Stimulated activated CD4-positive, alpha-beta T cell treated with anti-CD3 and anti-CD28 coated beads, Interleukin-1b, Interleukin-23, amount 100 ng/mL, for 48 hours (primary cell): ENCODE data around the gene PARD3B.

Source experiments
- DNase-seq: peaks from one replicate; pipeline ENCODE4 v3.0.0-alpha.2; 2020

The PARD3B gene

DNA sequence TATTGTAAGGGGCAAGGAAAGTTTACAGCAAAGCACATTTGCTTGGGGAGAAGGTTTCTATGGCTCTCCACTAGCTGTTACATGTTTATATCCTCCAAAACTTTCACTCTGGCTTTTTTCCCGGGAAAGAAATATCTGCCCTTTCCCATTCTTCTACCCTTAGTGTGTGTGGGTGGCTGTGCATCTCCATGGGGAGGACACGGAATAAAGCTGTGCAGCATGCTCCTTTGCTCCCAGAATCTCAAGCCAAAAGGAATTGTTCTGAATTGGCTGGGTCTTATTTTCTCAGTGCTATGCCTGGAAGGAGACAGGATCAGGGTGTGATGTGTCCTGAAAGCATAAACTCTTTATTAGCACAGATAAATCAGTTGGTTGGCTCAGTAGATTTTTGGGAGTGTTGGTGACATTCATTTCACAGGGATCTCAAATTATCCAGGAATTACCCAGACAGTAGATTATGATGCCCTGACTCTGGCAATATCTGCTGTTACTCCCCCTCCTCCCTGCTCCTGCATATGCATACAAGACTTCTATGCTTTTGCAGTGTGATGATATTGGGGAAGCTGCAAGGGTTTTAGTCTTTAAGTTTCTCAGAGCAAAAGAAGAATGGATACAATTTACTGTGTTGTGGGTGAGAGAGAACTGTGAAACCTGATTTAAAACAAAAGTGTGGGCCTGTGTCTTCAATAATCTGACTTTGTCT, 63.1 kb downstream of the PARD3B start:
- no peak for DNase-seq

DNA sequence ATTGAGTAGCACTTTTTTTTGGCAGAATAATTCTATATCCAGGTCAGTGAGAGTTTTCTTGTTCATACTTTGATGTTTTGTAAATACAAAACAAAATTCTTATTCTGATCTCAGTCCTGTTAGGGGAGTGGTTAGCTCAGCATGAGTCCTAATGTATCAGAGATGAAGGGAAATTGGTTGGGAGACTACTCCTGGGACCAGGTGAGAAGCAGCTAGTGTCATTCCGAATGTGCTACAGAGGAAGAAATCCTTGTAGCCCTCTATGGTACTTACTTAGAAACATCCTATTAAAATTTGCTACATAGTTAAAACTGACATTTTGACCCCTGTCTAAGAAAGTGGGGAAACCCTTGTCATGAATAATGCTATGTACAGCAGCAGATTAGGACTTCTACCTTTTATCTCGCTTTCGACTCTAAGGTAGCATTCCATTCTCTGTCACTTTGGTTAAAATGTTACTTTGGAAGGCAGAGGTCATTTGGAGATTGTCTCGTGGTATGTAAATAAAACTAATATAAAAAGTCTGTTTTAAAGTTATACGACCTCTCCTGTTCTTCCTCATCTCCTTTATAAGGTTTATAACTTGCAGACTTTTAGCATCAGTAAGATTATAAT, 65.8 kb downstream of the PARD3B start:
- DNase-seq, result no peak

DNA sequence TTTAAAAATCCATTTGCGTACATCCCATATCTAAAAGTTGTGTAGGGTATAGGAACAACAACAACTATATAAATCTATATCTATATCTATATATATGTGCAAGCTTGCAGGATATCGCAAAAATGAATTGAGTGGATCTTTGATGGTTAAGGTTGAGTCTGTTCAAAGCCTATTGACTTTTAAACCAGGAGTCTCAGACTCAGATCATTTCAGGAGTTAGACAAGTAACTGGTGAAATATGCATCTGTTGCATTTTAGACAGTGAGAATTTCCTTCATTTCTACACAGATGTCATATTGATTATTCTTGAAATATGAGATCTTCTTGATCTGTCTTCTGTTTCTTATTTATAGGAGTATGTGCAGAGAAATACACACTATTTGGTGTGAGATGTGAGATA, 66.5 kb downstream of the PARD3B start:
- no peak for DNase-seq

DNA sequence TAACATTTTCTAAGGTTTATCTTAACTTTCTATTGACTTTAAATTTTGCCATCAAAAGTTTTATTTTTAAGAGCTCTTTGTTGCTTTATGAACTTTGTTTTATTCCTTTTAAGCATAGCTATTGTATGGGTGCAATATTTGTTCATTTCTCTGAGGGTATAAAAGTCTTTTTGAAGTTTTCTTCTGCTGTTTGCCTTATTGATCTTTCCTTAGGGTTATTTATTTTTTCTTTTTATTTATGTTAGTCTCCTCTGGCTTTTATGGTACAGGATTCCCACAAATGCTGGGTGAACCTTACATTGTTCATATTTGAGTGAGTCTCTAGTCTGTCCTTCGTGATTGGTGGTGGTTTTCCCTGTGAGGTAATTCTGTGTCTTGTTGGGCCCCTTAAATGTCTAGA, 68.4 kb downstream of the PARD3B start:
- DNase-seq, result no peak

DNA sequence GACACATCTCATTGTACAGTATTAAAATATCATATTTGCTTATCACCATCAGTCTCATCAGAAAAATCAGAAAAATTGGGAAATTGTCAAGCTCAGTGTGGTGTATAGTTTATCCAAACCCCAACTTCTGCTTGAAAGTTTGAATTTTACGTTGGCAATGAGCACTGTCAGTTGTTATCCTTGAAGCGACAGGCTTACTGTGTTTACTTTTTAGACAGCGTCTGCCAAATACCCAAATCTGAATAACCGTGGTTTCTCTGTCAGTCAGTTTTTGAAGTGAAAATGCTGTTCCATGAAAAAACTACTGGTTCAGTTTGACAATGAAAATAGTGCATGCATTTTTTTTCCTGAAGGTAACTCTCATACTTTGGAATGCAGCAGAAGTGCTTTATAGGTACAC, 70.2 kb downstream of the PARD3B start:
- no peak for DNase-seq

DNA sequence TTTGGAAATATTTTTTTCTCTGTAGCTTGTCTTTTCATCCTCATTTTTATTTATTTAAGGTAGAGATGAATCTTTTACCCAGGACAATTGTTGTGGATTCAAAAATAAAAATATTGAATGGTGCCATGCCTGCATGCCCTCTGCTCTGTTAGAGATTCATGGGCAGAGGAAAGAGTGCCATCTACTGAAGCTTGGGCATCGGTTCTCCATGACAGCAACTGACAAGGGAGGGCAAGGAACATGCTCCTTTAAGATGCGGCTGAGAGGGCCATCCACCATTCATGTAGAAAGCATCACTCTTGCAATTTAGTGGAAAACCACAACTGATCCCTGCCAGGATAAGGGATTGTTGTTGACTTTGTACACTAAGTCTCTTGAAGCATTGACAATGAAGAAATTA, 79.9 kb downstream of the PARD3B start:
- no peak for DNase-seq

DNA sequence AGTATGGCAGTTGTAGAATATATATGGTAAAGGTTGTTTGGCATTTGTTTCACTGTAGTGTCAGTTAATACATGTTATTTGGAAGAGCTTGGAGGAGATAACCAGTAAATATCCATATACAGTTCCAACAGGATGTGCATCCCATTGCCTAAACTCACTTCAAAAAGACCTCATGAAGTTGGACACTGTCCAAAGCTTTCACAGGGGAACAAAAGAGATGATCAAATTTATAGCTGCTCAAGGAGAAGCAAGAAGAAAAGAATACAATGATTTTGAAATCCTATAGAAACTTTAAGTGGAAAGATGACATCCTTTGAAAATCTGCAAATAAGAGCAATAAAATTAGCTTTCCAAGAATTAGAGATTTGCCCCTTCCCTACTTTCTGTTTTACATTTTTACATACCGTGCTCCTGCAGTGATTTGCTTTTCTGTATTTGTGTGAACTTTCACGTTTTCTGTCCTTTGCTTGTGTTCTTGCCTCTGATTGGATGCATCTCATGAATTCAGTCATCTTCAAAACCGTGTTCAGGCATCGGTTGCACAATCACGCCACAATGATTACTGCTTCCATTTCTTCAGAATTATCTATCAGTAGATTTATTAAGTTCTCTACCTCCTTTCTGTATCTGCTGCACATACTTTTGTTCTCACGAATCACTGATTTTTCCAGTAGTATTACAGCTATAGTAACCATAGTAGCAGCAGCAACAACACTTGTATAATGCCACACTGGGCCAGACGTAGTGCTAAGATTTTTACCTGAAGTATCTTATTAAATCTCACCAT, 83.8 kb downstream of the PARD3B start:
- no peak for DNase-seq

DNA sequence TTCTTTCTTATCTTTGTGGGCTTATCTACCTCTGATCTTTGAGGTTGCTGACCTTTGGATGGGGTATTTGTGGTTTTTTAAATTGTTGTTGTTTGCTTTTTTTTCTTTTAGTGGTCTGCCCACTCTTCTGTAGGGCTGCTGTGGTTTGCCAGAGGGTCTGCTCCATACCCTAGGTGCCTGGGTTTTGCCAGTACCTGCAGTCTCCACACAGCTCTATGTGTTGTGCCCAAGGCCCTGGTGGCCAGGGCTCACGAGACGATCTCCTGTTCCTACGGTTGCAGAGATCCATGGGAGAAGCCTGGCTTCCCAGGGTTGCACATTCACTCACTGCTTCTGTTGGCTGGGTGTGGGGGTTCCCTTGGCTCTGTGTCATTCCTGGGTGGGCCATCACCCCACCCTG, 87.1 kb downstream of the PARD3B start:
- no peak for DNase-seq

DNA sequence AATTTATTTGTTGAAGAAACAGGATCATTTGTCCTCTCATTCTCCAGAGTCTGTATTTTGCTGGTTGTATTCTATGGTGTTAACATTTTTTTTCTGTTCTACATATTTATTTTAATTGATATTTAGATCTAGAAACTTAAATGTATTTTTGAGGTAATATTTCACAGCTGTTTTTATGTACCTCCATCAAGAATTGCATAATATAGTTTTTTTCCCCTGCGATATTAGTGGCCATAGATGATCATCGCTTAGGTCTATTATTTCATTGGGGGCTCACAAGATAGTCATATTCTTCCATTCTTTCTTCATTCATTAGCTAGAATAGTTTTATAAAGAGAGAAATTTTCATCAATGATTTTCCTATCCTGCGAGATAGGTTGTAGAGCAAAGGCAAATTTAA, 89.3 kb downstream of the PARD3B start:
- no peak for DNase-seq

DNA sequence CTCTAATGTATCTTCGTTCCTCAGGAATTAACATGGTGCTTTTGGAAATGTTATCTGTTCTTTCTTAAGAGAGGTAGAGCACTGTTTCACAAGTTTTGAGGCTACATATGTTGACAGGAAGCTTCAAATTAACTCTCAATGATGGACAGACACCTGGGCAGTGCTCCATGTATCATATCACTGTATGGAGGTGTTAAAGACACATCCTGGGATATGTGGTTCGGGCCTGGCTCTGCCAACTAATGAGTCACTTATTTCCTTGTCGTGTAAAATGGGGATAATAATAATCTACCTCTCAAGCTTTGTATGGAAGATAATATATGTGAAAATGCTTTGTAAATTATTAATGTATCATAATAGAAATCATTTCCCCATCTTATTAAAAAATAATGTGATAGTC, 90.2 kb downstream of the PARD3B start:
- DNase-seq, result no peak

DNA sequence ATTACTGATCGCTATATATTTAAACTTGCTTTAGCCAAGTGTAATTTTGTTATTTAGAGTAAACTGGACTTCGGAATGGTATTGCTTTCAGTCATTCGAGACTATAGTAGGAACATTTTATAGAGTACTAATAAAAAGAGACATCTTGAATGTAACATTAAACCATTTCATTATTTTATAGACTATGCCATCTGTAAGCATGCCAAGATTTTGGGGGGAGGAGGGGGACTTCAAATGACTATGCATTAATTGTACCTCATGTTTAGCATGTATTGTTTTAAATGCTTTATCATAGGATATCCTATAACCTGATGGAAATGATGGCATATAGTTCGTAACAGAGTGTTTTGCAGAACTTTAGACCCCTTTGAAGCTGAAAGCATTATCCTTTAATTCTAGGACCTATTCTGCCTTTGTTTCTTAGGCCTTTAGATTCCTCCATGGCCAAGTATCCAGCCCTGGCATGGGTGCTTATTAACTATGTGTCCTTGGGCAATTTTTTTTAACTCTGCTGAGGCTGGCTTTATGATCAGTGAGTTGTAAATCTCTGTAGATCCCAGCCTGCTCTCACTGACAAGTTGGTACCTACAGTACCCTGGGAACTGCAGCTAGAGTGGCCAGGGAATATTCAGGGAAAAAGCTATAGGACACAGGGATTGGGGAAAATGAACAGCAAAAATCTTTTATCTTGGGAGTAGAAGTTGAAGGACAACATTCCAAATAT, 93.4 kb downstream of the PARD3B start:
- DNase-seq, result no peak

DNA sequence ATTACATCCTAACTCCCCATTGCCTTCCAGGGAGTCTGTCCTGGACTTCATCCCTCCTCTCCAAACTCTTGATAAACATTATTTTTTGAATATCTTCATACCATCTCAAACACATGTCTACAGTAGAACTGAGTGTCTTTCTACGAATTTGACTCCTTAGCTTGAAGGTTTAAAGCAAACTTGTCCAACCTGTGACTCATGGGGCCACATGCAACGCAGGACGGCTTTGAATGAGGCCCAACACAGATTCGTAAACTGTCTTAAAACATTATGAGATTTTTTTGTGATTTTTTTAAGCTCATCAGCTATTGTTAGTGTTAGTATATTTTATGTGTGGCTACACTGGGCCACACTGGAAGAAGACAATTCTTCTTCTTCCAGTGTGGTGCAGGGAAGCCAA, 98.1 kb downstream of the PARD3B start:
- no peak for DNase-seq

DNA sequence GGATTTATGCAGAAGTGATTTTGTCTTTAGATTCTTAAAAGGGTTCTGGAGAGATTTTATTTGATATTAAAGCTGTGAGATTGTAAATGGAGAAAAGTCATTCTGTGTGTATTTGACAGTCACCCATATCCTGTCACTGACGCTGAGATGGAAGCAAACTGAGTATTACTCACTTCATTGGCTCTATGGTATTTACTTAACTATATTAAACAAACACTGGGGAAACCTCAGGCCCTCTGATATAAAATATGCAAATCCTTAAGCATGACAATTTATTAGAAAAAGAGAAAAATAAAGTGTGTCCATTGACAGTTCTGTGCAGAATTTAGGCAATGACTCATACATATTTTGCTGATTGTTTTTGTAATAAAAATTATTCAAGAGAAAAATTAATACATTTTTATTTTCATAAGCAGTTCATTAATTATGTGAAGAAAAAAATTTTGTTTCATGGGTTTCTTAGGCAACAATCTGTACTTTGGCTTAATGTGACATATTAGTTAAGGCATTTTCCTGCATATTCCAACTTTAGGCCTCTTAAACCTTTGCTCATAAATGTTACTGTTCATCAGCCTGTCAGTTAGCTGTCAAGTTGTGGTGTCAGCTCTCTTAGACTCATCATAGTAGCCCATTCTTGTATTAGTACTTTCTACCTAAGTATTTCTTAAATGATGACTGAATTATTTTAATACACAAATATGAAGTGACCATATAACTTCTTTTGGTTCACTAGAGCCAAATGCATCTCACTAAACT, 99.9 kb downstream of the PARD3B start:
- DNase-seq, result no peak

DNA sequence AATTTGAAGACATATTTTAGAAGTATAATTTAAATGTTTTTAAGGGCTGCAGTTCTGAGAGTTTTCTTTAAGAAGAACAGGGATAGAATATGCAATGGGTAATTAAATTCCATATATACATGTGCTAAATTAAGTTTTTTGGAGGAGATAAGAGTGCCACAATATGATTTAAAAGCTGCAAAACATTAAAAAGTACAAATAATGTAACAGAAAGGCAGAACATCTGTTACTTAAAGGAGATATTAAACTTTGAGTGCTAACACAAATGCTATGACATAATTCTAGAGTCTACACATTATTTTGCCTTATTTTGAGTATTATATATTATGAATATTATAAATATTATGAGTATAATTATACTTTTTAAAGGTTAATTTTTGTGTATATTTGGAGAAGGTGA, 102.4 kb downstream of the PARD3B start:
- DNase-seq, result no peak

DNA sequence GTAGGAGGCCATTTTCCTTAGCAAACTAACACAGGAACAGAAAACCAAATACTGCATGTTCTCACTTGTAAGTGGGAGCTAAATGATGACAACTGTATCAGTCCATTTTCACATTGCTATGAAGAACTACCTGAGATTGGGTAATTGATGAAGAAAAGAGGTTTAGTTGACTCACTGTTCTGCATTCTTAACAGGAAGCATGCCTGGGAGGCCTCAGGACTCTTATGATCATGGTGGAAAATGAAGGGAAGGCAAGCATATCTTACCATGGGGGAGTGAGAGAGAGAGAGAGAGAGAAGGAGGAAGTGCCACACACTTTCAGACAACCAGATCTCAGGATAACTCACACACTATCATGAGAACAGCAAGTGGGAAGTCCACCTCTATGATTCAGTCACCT, 105.3 kb downstream of the PARD3B start:
- no peak for DNase-seq

DNA sequence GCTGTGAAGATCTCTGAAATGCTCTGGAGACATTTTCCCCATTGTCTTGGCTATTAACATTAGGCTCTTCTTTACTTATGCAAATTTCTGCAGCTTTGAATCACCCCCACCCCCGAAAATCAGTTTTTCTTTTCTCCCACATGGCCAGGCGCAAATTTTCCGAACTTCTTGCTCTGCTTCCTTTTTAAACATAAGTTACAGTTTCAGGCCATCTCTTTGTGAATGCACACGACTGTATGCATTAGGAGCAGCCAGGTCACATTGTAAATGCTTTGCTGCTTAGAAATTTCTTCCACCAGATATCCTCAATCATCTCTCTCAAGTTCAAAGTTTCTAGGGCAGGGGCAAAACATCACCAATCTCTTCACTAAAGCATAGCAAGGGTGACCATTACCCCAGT, 106.8 kb downstream of the PARD3B start:
- no peak for DNase-seq

DNA sequence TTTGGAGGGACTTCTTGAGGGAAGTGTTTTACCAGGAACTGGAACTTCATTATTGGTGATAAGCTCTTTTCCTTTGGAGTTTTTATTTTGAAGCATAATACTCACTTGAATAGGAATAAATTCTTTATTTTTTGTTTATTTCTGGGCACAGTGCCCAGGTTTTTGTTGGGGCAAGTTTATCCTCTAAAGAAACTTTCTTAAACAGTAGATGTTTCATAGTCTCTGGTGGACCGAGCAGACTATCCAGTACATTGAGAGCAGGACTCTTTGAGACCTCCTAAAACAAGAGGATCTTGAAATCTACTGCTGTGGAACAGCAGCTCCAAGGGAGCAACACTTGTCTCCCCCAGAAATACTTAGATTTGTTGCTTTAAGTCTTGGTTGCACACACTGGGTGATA, 109.4 kb downstream of the PARD3B start:
- no peak for DNase-seq

DNA sequence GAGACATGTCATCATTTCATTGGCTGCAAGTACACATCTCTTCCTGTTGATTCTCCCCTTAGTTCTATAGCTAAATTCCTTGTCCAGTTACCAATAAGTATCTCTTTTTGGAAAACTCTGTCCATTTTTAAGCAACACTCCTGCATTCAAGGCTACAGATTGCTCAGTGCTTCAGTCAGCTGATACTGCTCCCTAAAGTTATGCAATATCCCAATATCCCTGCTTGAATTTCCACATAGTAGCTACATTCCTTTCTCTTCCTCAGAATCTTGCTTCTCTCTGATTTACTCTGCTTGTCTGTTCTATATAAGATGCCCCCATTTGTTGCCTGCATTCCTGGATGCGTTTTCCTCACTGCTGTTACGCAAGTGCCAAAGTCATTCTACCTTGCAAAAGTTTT, 109.8 kb downstream of the PARD3B start:
- DNase-seq, result no peak

DNA sequence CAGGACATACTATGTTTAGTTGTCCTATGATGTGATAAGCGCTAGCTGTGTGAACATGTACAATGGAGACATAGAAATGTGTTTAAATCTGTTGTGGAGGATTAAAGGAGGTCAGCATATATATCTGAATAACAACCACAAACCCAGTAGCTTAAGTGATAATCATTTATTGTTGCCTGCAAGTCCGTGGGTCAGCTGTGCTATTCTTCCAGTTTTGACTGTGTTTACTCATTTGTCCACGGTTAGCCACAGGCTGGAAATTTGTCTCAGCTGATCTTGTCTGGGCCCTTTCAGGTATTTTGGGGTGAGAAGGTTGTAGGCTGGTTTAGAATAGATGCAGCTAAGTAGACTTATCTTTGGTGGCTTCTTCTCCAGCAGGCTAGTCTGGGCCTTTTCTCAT, 110.4 kb downstream of the PARD3B start:
- DNase-seq, result no peak

DNA sequence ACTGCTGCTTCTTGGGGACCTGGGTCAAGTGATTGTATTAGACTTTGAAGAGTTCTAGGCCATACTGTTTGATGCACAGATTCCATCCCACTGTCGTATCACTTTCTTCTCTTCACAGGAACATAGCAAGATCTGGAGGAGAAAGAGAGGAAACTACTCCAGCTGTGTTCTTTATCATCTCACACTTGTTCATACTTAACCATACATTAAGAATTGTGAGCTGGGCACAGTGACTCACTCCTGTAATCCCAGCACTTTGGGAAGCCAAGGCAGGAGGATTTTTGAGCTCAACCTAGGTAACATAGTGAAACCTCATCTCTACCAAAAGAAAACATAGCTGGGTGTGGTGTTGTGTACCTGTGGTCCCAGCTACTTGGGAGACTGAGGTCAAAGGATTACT, 111.7 kb downstream of the PARD3B start:
- no peak for DNase-seq

DNA sequence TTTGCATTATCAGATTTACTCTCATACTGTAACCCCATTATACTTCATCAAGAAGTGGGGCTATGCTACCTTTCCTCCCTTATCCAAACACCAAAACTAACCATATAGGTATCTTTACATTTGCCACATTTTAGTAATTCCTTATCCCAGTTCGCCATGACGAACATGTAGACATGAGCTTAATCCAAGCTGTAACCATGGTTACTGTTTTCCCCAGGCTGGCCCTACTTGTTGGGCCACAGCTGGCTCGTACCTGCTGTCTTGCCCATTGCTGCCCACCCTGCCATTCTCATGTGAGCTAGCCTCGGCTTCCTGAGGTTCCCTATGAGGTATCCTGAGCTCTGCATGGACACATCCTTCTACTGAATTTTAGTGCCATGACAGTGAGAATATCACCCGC, 117.7 kb downstream of the PARD3B start:
- DNase-seq, result no peak

DNA sequence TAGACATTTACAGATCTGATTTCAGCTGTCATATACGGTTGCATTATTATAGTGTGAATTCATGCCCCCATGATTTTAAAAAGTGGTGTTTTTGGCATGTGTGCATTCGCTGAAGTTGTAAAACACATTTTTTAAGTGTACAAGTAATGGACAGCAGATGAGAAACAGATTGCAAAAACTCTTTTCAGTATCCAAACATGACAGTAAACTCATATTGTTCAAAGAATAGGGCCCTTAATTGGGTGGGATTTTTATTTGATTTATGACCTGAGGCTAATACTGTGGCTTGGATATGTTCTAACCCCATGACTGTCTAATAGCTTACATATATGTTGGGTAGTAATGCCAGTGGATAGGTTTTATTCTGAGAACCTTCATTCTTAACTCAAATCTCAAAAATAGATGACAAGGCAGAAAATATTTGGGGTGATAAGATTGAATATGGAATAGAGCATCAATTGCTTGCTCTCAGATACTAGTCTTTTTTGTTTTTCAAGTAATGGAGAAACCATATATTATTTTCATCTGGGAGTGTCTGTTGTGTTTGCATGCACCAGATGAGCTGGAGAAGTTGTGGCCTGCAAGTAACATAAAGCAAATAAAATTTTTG, 118.6 kb downstream of the PARD3B start:
- DNase-seq, result no peak
